GM12874 (cell line): Measurements from ENCODE around the gene PAFAH1B2.

Experiments
- CTCF ChIP-seq: IDR thresholded peaks from 2 replicates; pipeline ENCODE4 v1.5.1; 2011; ENCODE audit warnings: low read depth, mild to moderate bottlenecking, control low read depth, low read length, moderate library complexity; ENCODE audit not compliant: insufficient read depth

Gene PAFAH1B2

GRCh38 chr11:117159892-117160291, 15.8 kb downstream of the PAFAH1B2 start:
- TF ChIP-seq CTCF: no peak

GRCh38 chr11:117160826-117161225, 16.7 kb downstream of the PAFAH1B2 start:
- TF ChIP-seq CTCF: no peak

- no peak for TF ChIP-seq CTCF
Observed at GRCh38 chr11:117166491-117166890, 22.4 kb downstream of the PAFAH1B2 start.

GRCh38 chr11:117169736-117170135, 25.6 kb downstream of the PAFAH1B2 start:
- no peak for TF ChIP-seq CTCF

- TF ChIP-seq CTCF: no peak
Observed at GRCh38 chr11:117170210-117170609, 26.1 kb downstream of the PAFAH1B2 start.

- no peak for TF ChIP-seq CTCF
Observed at GRCh38 chr11:117171007-117171403, 26.9 kb downstream of the PAFAH1B2 start.

GRCh38 chr11:117171404-117172061, 27.4 kb downstream of the PAFAH1B2 start:
- TF ChIP-seq CTCF: no peak
